HepG2 (cell line): Measurements from ENCODE around the gene RABGGTA. TPM values are rescaled to one million over a fixed set of nuclear protein-coding genes. Genes with fewer than 3 reads are reported as not detected.
A peak's percentile ranks its signal among the peaks of the same experiment; 100 is the strongest.

Experiments
- ARNT2 ChIP-seq: sonication (generic); formaldehyde crosslinking; IDR thresholded peaks from 2 replicates; pipeline ENCODE4 v1.8.0; 2022; ENCODE audit warnings: mild to moderate bottlenecking, low read depth, missing genetic modification reagents, moderate library complexity
- BRCA1 ChIP-seq: sonication (generic); formaldehyde crosslinking; IDR thresholded peaks from 2 replicates; pipeline ENCODE4 v1.4.0; 2020; ENCODE audit warnings: missing genetic modification reagents
- CEBPZ ChIP-seq: IDR thresholded peaks from 2 replicates; pipeline ENCODE4 v1.6.1; 2012; ENCODE audit warnings: low read length, improper control_type of control experiment
- CENPBD1 ChIP-seq: sonication (generic); formaldehyde crosslinking; IDR thresholded peaks from 2 replicates; pipeline ENCODE4 v1.8.0; 2022; ENCODE audit warnings: missing genetic modification reagents, low read depth, mild to moderate bottlenecking, borderline replicate concordance
- CTCF ChIP-seq: sonication (generic); formaldehyde crosslinking; IDR thresholded peaks from 2 replicates; pipeline ENCODE4 v1.5.0; 2020; ENCODE audit warnings: mild to moderate bottlenecking, missing genetic modification reagents, moderate library complexity
- ELF3 ChIP-seq: IDR thresholded peaks from 2 replicates; pipeline ENCODE4 v1.6.1; 2016; ENCODE audit warnings: missing genetic modification reagents, missing compliant biosample characterization
- ETV6 ChIP-seq: sonication (generic); formaldehyde crosslinking; conservative IDR thresholded peaks from 2 replicates; pipeline ENCODE4 v1.4.0; 2020; ENCODE audit warnings: missing genetic modification reagents
- HCFC1 ChIP-seq: fragments of 150-350 bp; IDR thresholded peaks from 2 replicates; pipeline ENCODE4 v1.6.1; 2014; ENCODE audit warnings: low read depth, low read length
- KDM4B ChIP-seq: sonication (generic); formaldehyde crosslinking; IDR thresholded peaks from 2 replicates; pipeline ENCODE4 v1.4.0; 2020; ENCODE audit warnings: missing genetic modification reagents
- MIER3 ChIP-seq: IDR thresholded peaks from 2 replicates; pipeline ENCODE4 v1.6.1; 2016; ENCODE audit warnings: missing compliant biosample characterization, borderline replicate concordance
- NFE2 ChIP-seq: sonication (generic); formaldehyde crosslinking; IDR thresholded peaks from 2 replicates; pipeline ENCODE4 v1.4.0; 2020; ENCODE audit warnings: missing genetic modification reagents
- PHB2 ChIP-seq: fragments of 450-650 bp; IDR thresholded peaks from 2 replicates; pipeline ENCODE4 v1.6.1; 2018; ENCODE audit not compliant: partially characterized antibody
- SALL1 ChIP-seq: sonication (generic); formaldehyde crosslinking; IDR thresholded peaks from 2 replicates; pipeline ENCODE4 v1.8.0; 2022; ENCODE audit warnings: mild to moderate bottlenecking, missing genetic modification reagents
- SMC3 ChIP-seq: IDR thresholded peaks from 2 replicates; pipeline ENCODE4 v1.6.1; 2011; ENCODE audit warnings: low read length, improper control_type of control experiment
- SOX13 ChIP-seq, 3 experiments: fragments of 450-650 bp in 1 of 3; sonication (generic) in 1 of 3; formaldehyde crosslinking in 1 of 3; IDR thresholded peaks in 2 of 3; conservative IDR thresholded peaks in 1 of 3; 2 replicates each; pipeline versions ENCODE4 v1.5.0 to v1.6.1; 2016 to 2020; ENCODE audit warnings: antibody characterized with exemption in 1 of 3, mild to moderate bottlenecking in 1 of 3, missing compliant biosample characterization in 1 of 3, missing genetic modification reagents in 1 of 3, moderate library complexity in 1 of 3
- SRF ChIP-seq: IDR thresholded peaks from 2 replicates; pipeline ENCODE4 v1.6.1; 2011; ENCODE audit warnings: mild to moderate bottlenecking, low read depth, low read length, moderate library complexity
- STAT5B ChIP-seq: sonication (generic); formaldehyde crosslinking; IDR thresholded peaks from 2 replicates; pipeline ENCODE4 v1.4.0; 2020; ENCODE audit warnings: missing genetic modification reagents
- ZNF124 ChIP-seq: sonication (generic); formaldehyde crosslinking; IDR thresholded peaks from 2 replicates; pipeline ENCODE4 v1.4.0; 2020; ENCODE audit warnings: missing genetic modification reagents
- ZNF136 ChIP-seq: sonication (generic); formaldehyde crosslinking; IDR thresholded peaks from 2 replicates; pipeline ENCODE4 v1.8.1; 2022; ENCODE audit warnings: low read depth, mild to moderate bottlenecking, moderate library complexity, missing genetic modification reagents
- ZNF205 ChIP-seq: IDR thresholded peaks from 2 replicates; pipeline ENCODE4 v1.6.1; 2018; ENCODE audit warnings: missing biosample characterization, missing genetic modification reagents
- ZNF430 ChIP-seq: sonication (generic); formaldehyde crosslinking; IDR thresholded peaks from 2 replicates; pipeline ENCODE4 v1.9.0; 2021; ENCODE audit warnings: mild to moderate bottlenecking, missing genetic modification reagents
- ZNF607 ChIP-seq: sonication (generic); formaldehyde crosslinking; IDR thresholded peaks from 2 replicates; pipeline ENCODE4 v1.5.1; 2020; ENCODE audit warnings: missing genetic modification reagents, mild to moderate bottlenecking, borderline replicate concordance
- ZNF639 ChIP-seq: conservative IDR thresholded peaks from 2 replicates; pipeline ENCODE4 v1.6.1; 2018; ENCODE audit warnings: missing genetic modification reagents
- ZNF746 ChIP-seq: sonication (generic); formaldehyde crosslinking; IDR thresholded peaks from 2 replicates; pipeline ENCODE4 v1.8.0; 2022; ENCODE audit warnings: mild to moderate bottlenecking, missing genetic modification reagents
- polyA plus RNA-seq, 8 experiments: library from polyadenylated mRNA; depleted of rRNA in 3 of 8; stranded (reverse) in 7 of 8; unstranded in 1 of 8; fragments of >200 nt; fragmentation: Illumina TruSeq in 4 of 8; extraction: Trizol in 4 of 8; gene quantifications; 2 replicates each; pipeline versions ENCODE4 v1.2.1 to v1.2.3, GENCODE V29; 2011 to 2016; ENCODE audit warnings: low read depth in 4 of 8, missing spikeins in 1 of 8, mixed read lengths in 1 of 8; ENCODE audit not compliant: insufficient read depth in 1 of 8
- total RNA-seq, 5 experiments: library from RNA; depleted of rRNA; stranded (reverse); fragments of >200 nt; fragmentation: Illumina TruSeq; extraction: Trizol; gene quantifications; 2 replicates each; pipeline ENCODE4 v1.2.3, GENCODE V29; 2016; ENCODE audit warnings: low read depth in 1 of 5

The RABGGTA gene
- total and polyA plus RNA-seq, 2 of the 13 experiments (the other 11 are each of a cell fraction or from before 2014, with no cell fraction given): 57.9 to 90.8 TPM

- 0 out of 2 replicates have a peak, but pooled peaks have one; percentile 8 for TF ChIP-seq ZNF124 (CRISPR knock-in tag)
- TF ChIP-seq ELF3 (CRISPR knock-in tag): peak; percentile 96
- no peak for TF ChIP-seq ZNF746 (CRISPR knock-in tag)
- peak; percentile 43; the same call in 1 of the 2 replicates for TF ChIP-seq ETV6 (CRISPR knock-in tag)
- TF ChIP-seq ZNF136 (CRISPR knock-in tag): no peak
- 0 out of 2 replicates have a peak, but pooled peaks have one; percentile 46 for TF ChIP-seq ARNT2 (CRISPR knock-in tag)
- TF ChIP-seq ZNF639 (CRISPR knock-in tag): peak; percentile 37; the same call in 1 of the 2 replicates
- TF ChIP-seq SRF: no peak
- no peak for TF ChIP-seq HCFC1
- no peak for TF ChIP-seq CEBPZ
- TF ChIP-seq STAT5B (CRISPR knock-in tag): no peak
- TF ChIP-seq MIER3 (CRISPR knock-in tag): peak; percentile 78; the same call in 1 of the 2 replicates
- TF ChIP-seq SALL1 (CRISPR knock-in tag): no peak
- no peak for TF ChIP-seq PHB2
- peak; percentile 76; the same call in 1 of the 2 replicates for TF ChIP-seq ZNF430
- TF ChIP-seq CTCF (CRISPR knock-in tag): peak; percentile 89
- TF ChIP-seq CENPBD1: no peak
- peak; percentile 94 for TF ChIP-seq SMC3
- TF ChIP-seq ZNF607 (CRISPR knock-in tag): no peak
- no peak for TF ChIP-seq SOX13 (IDR thresholded peaks at IDR 0.05)
- TF ChIP-seq SOX13 (CRISPR knock-in tag; conservative IDR thresholded peaks at IDR 0.05 in 1 of 2, IDR thresholded peaks at IDR 0.05 in 1 of 2): peak in 1 of 2 experiments; percentile 32; a peak in 1 of 4 replicates
- no peak; the same call in 1 of the 2 replicates for TF ChIP-seq KDM4B (CRISPR knock-in tag)
- TF ChIP-seq ZNF205 (CRISPR knock-in tag): peak; percentile 34; the same call in 1 of the 2 replicates
- TF ChIP-seq NFE2: no peak
- no peak for TF ChIP-seq BRCA1 (CRISPR knock-in tag)
Measured at GRCh38 chr14:24297190-24297964, 26.0 kb upstream of the RABGGTA start (continued).
